Prostate gland (tissue), 2 donors: ENCODE data around the gene BANK1. TPM values are rescaled to one million over a fixed set of nuclear protein-coding genes. Genes with fewer than 3 reads are reported as not detected.
A peak's percentile ranks its signal among the peaks of the same experiment; 100 is the strongest.

ENCODE experiments used
- DNase-seq: peaks from one replicate; pipeline ENCODE4 v3.0.0-alpha.2; 2019; ENCODE audit warnings: low spot score
- H3K27ac ChIP-seq, 2 donors: fragments of 200-600 bp; sonication (generic); 2 replicates each; pipeline ENCODE4 v1.5.1; 2017 to 2019
- H3K27me3 ChIP-seq: fragments of 200-600 bp; sonication (generic); replicated peaks from 2 replicates; pipeline ENCODE4 v1.5.1; 2019; ENCODE audit not compliant: insufficient read depth
- H3K36me3 ChIP-seq, 2 donors: fragments of 200-600 bp; sonication (generic); 1 replicate in 1 of 2; 2 replicates in 1 of 2; pipeline versions ENCODE4 v1.5.1 to v1.8.1; 2017 to 2019
- H3K4me1 ChIP-seq: fragments of 200-600 bp; sonication (generic); replicated peaks from 2 replicates; pipeline ENCODE4 v1.5.1; 2019
- H3K4me3 ChIP-seq, 2 donors: fragments of 200-600 bp; sonication (generic); 2 replicates each; pipeline ENCODE4 v1.5.1; 2017 to 2019
- H3K9me3 ChIP-seq: fragments of 200-600 bp; sonication (generic); 2 replicates; pipeline ENCODE4 v1.5.1; 2017
- CTCF ChIP-seq, 4 experiments: fragments of 200-600 bp in 2 of 4; fragments of 450-650 bp in 2 of 4; sonication (generic) in 2 of 4; IDR thresholded peaks; 1 replicate in 3 of 4; 2 replicates in 1 of 4; pipeline ENCODE4 v1.5.1; 2016 to 2019; ENCODE audit warnings: antibody characterized with exemption in 4 of 4, mild to moderate bottlenecking in 2 of 4, moderate library complexity in 2 of 4
- POLR2A ChIP-seq: fragments of 450-650 bp; IDR thresholded peaks from one replicate; pipeline ENCODE4 v1.6.1; 2016; ENCODE audit warnings: antibody characterized with exemption, mild to moderate bottlenecking
- POLR2AphosphoS5 ChIP-seq: sonication (generic); formaldehyde crosslinking; IDR thresholded peaks from one replicate; pipeline ENCODE4 v1.6.1; 2017; ENCODE audit warnings: antibody characterized with exemption
- WGBS: methylation state at CpG from one replicate; pipeline ENCODE4 v1.1.5; 2018; 5-methylcytosine and 5-hydroxymethylcytosine counted together
- intact Hi-C: fragments of 100-400 bp; cut with DNase I; formaldehyde crosslinking; loops from one replicate; pipeline ENCODE4 v1.14.2; 2022
- total RNA-seq, 2 donors: library from RNA; depleted of rRNA; stranded (reverse); fragments of >200 nt; gene quantifications; one replicate each; pipeline ENCODE4 v1.1.0, GENCODE V29; 2016

The BANK1 gene
- total RNA-seq, 2 donors from 2014 or later = 3.3 to 10.3 TPM

- no peaks in the 10 kb centered on the region for H3K9me3 ChIP-seq
- DNase-seq = no peak
- TF ChIP-seq POLR2A (no peak), POLR2AphosphoS5 (no peak), CTCF (IDR thresholded peaks at IDR 0.05) (no peak)
- intact Hi-C loops = no loop called here
- no peak overlapping the region for H3K27ac ChIP-seq
- H3K36me3 ChIP-seq = no peaks in the 10 kb centered on the region
- WGBS = 90% methylated on average over 2 of the region's 2 CpGs
- H3K4me3 ChIP-seq = no peak overlapping the region
- no peaks in the 10 kb centered on the region for H3K27me3 ChIP-seq
- no peaks in the 10 kb centered on the region for H3K4me1 ChIP-seq
Measured at GRCh38 chr4:102022343-102022742, 231.8 kb downstream of the BANK1 start.

- DNase-seq = no peak
- intact Hi-C loops = no loop called here
- no peak overlapping the region for H3K27ac ChIP-seq
- WGBS = 94% methylated on average over 4 of the region's 4 CpGs
- no peak for TF ChIP-seq CTCF (IDR thresholded peaks at IDR 0.05)
- TF ChIP-seq POLR2AphosphoS5 = no peak
- no peak for TF ChIP-seq POLR2A
- no peak overlapping the region for H3K4me3 ChIP-seq
- H3K9me3 ChIP-seq = no peaks in the 10 kb centered on the region
- H3K27me3 ChIP-seq = no peaks in the 10 kb centered on the region
- H3K36me3 ChIP-seq = no peaks in the 10 kb centered on the region
- H3K4me1 ChIP-seq = no peaks in the 10 kb centered on the region
Measured at GRCh38 chr4:102027961-102028360, 237.4 kb downstream of the BANK1 start.

- Histone ChIP-seq H3K4me1 (no peaks in the 10 kb centered on the region), H3K4me3 (no peak overlapping the region), H3K36me3 (no peaks in the 10 kb centered on the region), H3K9me3 (no peaks in the 10 kb centered on the region), H3K27ac (no peak overlapping the region), H3K27me3 (no peaks in the 10 kb centered on the region)
- no peak for TF ChIP-seq POLR2A
- no peak for TF ChIP-seq POLR2AphosphoS5
- no peak for TF ChIP-seq CTCF (IDR thresholded peaks at IDR 0.05)
- whole genome bisulfite sequencing = 93% methylated on average over 2 of the region's 2 CpGs
- DNase-seq = no peak
- intact Hi-C loops = no loop called here
Measured at GRCh38 chr4:102031406-102031805, 240.9 kb downstream of the BANK1 start.

GRCh38 chr4:102036016-102036415, 245.5 kb downstream of the BANK1 start:
- Histone ChIP-seq H3K4me3 (no peak overlapping the region), H3K4me1 (no peaks in the 10 kb centered on the region), H3K27ac (no peak overlapping the region), H3K36me3 (no peaks in the 10 kb centered on the region), H3K9me3 (no peaks in the 10 kb centered on the region), H3K27me3 (no peaks in the 10 kb centered on the region)
- intact Hi-C loops = no loop called here
- WGBS = 93% methylated on average over 1 of the region's 1 CpG
- DNase-seq = no peak
- TF ChIP-seq POLR2AphosphoS5 = no peak
- no peak for TF ChIP-seq POLR2A
- TF ChIP-seq CTCF (IDR thresholded peaks at IDR 0.05) = no peak

GRCh38 chr4:102036619-102037376, 246.3 kb downstream of the BANK1 start:
- Histone ChIP-seq H3K27ac (no peak overlapping the region), H3K4me3 (no peak overlapping the region), H3K27me3 (no peaks in the 10 kb centered on the region), H3K9me3 (no peaks in the 10 kb centered on the region), H3K4me1 (no peaks in the 10 kb centered on the region), H3K36me3 (no peaks in the 10 kb centered on the region)
- peak; percentile 7 for DNase-seq
- peak; percentile 46 for TF ChIP-seq POLR2AphosphoS5
- TF ChIP-seq CTCF (IDR thresholded peaks at IDR 0.05) = no peak
- intact Hi-C loops = no loop called here
- WGBS = 20% methylated on average over 5 of the region's 5 CpGs
